Measurements from ENCODE around the gene MED12L. TPM values are rescaled to one million over a fixed set of nuclear protein-coding genes. Genes with fewer than 3 reads are reported as not detected.
A peak's percentile ranks its signal among the peaks of the same experiment; 100 is the strongest.

MED12L gene
- total and polyA plus RNA-seq, 9 of the 15 experiments (the other 6 are each of a cell fraction or from before 2014, with no cell fraction given): not detected

GRCh38 chr3:151276687-151277042 is 191.2 kb downstream of the MED12L start (continued):
- TF ChIP-seq HCFC1 (IDR thresholded peaks at IDR 0.05; ENCODE audit: low read depth, low read length) (no peak), RBM39 (optimal IDR thresholded peaks at IDR 0.05; ENCODE audit: low read depth, low read length) (no peak)

GRCh38 chr3:151278230-151278629 is 192.8 kb downstream of the MED12L start, which contains the start of gene P2RY14:
TSS of gene P2RY14 (minus strand) at chr3:151278542. CDS start at chr3:151214316, 64,226 bp downstream.
- H3K36me3 ChIP-seq (ENCODE audit: control insufficient read depth, insufficient read depth, low read length): no peaks in the 10 kb centered on the region
- H4K20me1 ChIP-seq (replicated peaks; ENCODE audit: control insufficient read depth, insufficient read depth, low read length): no peaks in the 10 kb centered on the region
- ChIA-PET POLR2A (interaction anchor here (0.8 kb wide), 1 partner anchor 29 kb away, joined by 3 read pairs; no protein-coding TSS in a partner anchor), CTCF (ENCODE audit: low intra/inter-chr PET ratio) (no interaction called here)
- H3K27ac ChIP-seq (ENCODE audit: extremely low read depth, low read depth, low read length): no peak within 1 kb of the TSS
- DNase-seq (ENCODE audit: extremely low read depth in 1 of 4, low spot score in 3 of 4): no peak
- no peak within 1 kb of the TSS for H3K4me2 ChIP-seq (ENCODE audit: insufficient read depth, low read length)
- no peaks in the 10 kb centered on the region for H3K79me2 ChIP-seq (ENCODE audit: control insufficient read depth, insufficient read depth, low read length)
- H2AFZ ChIP-seq (ENCODE audit: low read depth, low read length): no peak within 1 kb of the TSS
- FAIRE-seq: no peak
- no TSS peak for BruUV-seq (replicated peaks)
- H3K27me3 ChIP-seq (ENCODE audit: control insufficient read depth in 2 of 2, insufficient read depth in 2 of 2, low read length in 2 of 2): 0 out of 5 replicates have a peak, but pooled peaks cover 0 to 5% of the 10 kb centered on the region in 2 experiments
- no peaks in the 10 kb centered on the region for H3K4me1 ChIP-seq (replicated peaks in 1 of 2; ENCODE audit: control insufficient read depth in 2 of 2, insufficient read depth in 2 of 2, low read length in 2 of 2)
- no peaks in the 10 kb centered on the region for H3K9me3 ChIP-seq (replicated peaks; ENCODE audit: control insufficient read depth, insufficient read depth, low read depth, low read length)
- no peaks in the 10 kb centered on the region for H3K9me1 ChIP-seq (ENCODE audit: control insufficient read depth, insufficient read depth, low read length)
- TF ChIP-seq BRF2 (IDR thresholded peaks at IDR 0.05; ENCODE audit: borderline replicate concordance, insufficient read depth, insufficient read length) (no peak), MEIS2 (IDR thresholded peaks at IDR 0.05; ENCODE audit: partially characterized antibody) (peak; percentile 54)
- no peak within 1 kb of the TSS for H3K9ac ChIP-seq (ENCODE audit: insufficient read depth in 1 of 2, low read depth in 2 of 2, low read length in 2 of 2)
- ATAC-seq: no peak
- intact Hi-C loops (cut with micrococcal nuclease) (no loop called here), in situ Hi-C loops (cut with MboI) (no loop called here)
- 0% methylated on average over 4 of the region's 4 CpGs for WGBS (ENCODE audit: insufficient coverage, low coverage, missing lambda C conversion rate)
- no peak within 1 kb of the TSS for H3K4me3 ChIP-seq

Data from K562 (cell line).